H1 (cell line): ENCODE results near the gene NBEA. TPM values are rescaled to one million over a fixed set of nuclear protein-coding genes. Genes with fewer than 3 reads are reported as not detected.

Experiments used
- CTCF ChIA-PET: fragments of 300-600 bp; sonication (Branson Sonifier 250); formaldehyde crosslinking; loops from one replicate; lab custom pipeline; 2021; ENCODE audit not compliant: partially characterized antibody; lab: Charles Lee
- POLR2A ChIA-PET: fragments of 300-600 bp; sonication (Branson Sonifier 250); formaldehyde crosslinking; loops from one replicate; lab custom pipeline; 2021; ENCODE audit warnings: inconsistent platforms; ENCODE audit not compliant: partially characterized antibody; lab: Charles Lee
- DNase-seq, 2 experiments: peaks; one replicate each; pipeline versions ENCODE4 v3.0.0 to v3.0.0-alpha.2; 2010 to 2022; ENCODE audit warnings: low spot score in 2 of 2, low read depth in 1 of 2, mixed read lengths in 1 of 2
- FAIRE-seq: peaks from 2 replicates; lab custom pipeline; 2011; peaks lifted over from hg19 to GRCh38; lab: Jason Lieb, UNC
- H2AFZ ChIP-seq: 2 replicates; pipeline ENCODE4 v1.8.1; 2012; ENCODE audit warnings: low read length, inconsistent platforms
- H2AK5ac ChIP-seq: 2 replicates; pipeline ENCODE4 v1.6.1; 2013; ENCODE audit warnings: low read depth, low read length
- H2BK120ac ChIP-seq: replicated peaks from 2 replicates; pipeline ENCODE3; 2013; ENCODE audit warnings: low read depth, low read length, inconsistent platforms
- H2BK12ac ChIP-seq: 2 replicates; pipeline ENCODE4 v1.6.1; 2013; ENCODE audit warnings: low read depth, low read length
- H2BK15ac ChIP-seq: 2 replicates; pipeline ENCODE4 v1.6.1; 2013; ENCODE audit warnings: low read length
- H2BK20ac ChIP-seq: 2 replicates; pipeline ENCODE4 v1.6.1; 2013; ENCODE audit warnings: low read length
- H2BK5ac ChIP-seq: 2 replicates; pipeline ENCODE4 v1.6.1; 2013; ENCODE audit warnings: low read depth, low read length
- H3K14ac ChIP-seq: 2 replicates; pipeline ENCODE4 v1.6.1; 2013; ENCODE audit warnings: inconsistent platforms; ENCODE audit not compliant: insufficient read length
- H3K18ac ChIP-seq: 2 replicates; pipeline ENCODE4 v1.6.1; 2013; ENCODE audit warnings: low read length; ENCODE audit errors: extremely low read depth
- H3K23ac ChIP-seq: 2 replicates; pipeline ENCODE4 v1.6.1; 2013; ENCODE audit warnings: inconsistent platforms; ENCODE audit not compliant: insufficient read length
- H3K23me2 ChIP-seq: 2 replicates; pipeline ENCODE4 v1.6.1; 2013; ENCODE audit warnings: low read depth, low read length
- H3K27ac ChIP-seq: 2 replicates; pipeline ENCODE4 v1.6.1; 2011; ENCODE audit warnings: low read depth, low read length, inconsistent platforms
- H3K27me3 ChIP-seq, 4 experiments: replicated peaks in 1 of 4; 1 replicate in 1 of 4; 2 replicates in 3 of 4; pipeline versions ENCODE4 v1.6.1 to v1.8.1; 2011 to 2013; ENCODE audit warnings: low read length in 3 of 4, mild to moderate bottlenecking in 3 of 4, inconsistent platforms in 2 of 4, mixed read lengths in 2 of 4, moderate library complexity in 1 of 4; ENCODE audit not compliant: control insufficient read depth in 3 of 4, insufficient read depth in 3 of 4; ENCODE audit errors: extremely low read depth in 1 of 4
- H3K36me3 ChIP-seq, 4 experiments: 2 replicates each; pipeline versions ENCODE4 v1.6.1 to v1.8.1; 2011 to 2013; ENCODE audit warnings: mild to moderate bottlenecking in 4 of 4, low read length in 3 of 4, moderate library complexity in 2 of 4, control low read depth in 1 of 4, inconsistent platforms in 1 of 4; ENCODE audit not compliant: insufficient read depth in 4 of 4, control insufficient read depth in 2 of 4
- H3K4ac ChIP-seq: replicated peaks from 2 replicates; pipeline ENCODE3; 2013; ENCODE audit warnings: low read length, low read depth, mixed read lengths, inconsistent platforms; ENCODE audit not compliant: insufficient read length
- H3K4me1 ChIP-seq, 4 experiments: replicated peaks in 1 of 4; 1 replicate in 1 of 4; 2 replicates in 3 of 4; pipeline versions ENCODE4 v1.6.1 to v1.8.1; 2011 to 2013; ENCODE audit warnings: low read length in 3 of 4, inconsistent platforms in 2 of 4, mixed read lengths in 1 of 4; ENCODE audit not compliant: insufficient read depth in 4 of 4, control insufficient read depth in 3 of 4
- H3K4me2 ChIP-seq, 2 experiments: 2 replicates each; pipeline versions ENCODE4 v1.6.1 to v1.8.1; 2011 to 2013; ENCODE audit warnings: low read depth in 2 of 2, low read length in 2 of 2, control low read depth in 1 of 2, inconsistent platforms in 1 of 2, mild to moderate bottlenecking in 1 of 2; ENCODE audit not compliant: insufficient read depth in 1 of 2
- H3K4me3 ChIP-seq, 4 experiments: fragments of 200-600, 300-600 bp in 1 of 4; sonication (generic), shearing (Covaris generic), sonication (Bioruptor Twin) in 1 of 4; 2 replicates each; pipeline versions ENCODE4 v1.5.1 to v1.8.1; 2011 to 2016; ENCODE audit warnings: low read length in 4 of 4, low read depth in 3 of 4, control low read depth in 2 of 4, inconsistent platforms in 2 of 4, mild to moderate bottlenecking in 2 of 4, mixed read lengths in 1 of 4, moderate library complexity in 1 of 4; ENCODE audit not compliant: insufficient read depth in 2 of 4; ENCODE audit errors: extremely low read depth in 1 of 4
- H3K56ac ChIP-seq: replicated peaks from 2 replicates; pipeline ENCODE3; 2013; ENCODE audit warnings: low read depth, mild to moderate bottlenecking, mixed read lengths, low read length, inconsistent platforms; ENCODE audit not compliant: insufficient read length
- H3K79me1 ChIP-seq: 2 replicates; pipeline ENCODE4 v1.6.1; 2013; ENCODE audit warnings: low read depth, low read length, control low read depth
- H3K79me2 ChIP-seq, 2 experiments: 2 replicates each; pipeline versions ENCODE4 v1.6.1 to v1.8.1; 2012 to 2013; ENCODE audit warnings: low read length in 2 of 2, mild to moderate bottlenecking in 2 of 2, inconsistent platforms in 1 of 2; ENCODE audit not compliant: insufficient read depth in 2 of 2, control insufficient read depth in 1 of 2
- H3K9ac ChIP-seq, 4 experiments: replicated peaks in 1 of 4; 1 replicate in 1 of 4; 2 replicates in 3 of 4; pipeline versions ENCODE4 v1.6.1 to v1.8.1; 2011 to 2013; ENCODE audit warnings: low read depth in 3 of 4, low read length in 3 of 4, control low read depth in 2 of 4, mild to moderate bottlenecking in 2 of 4, moderate library complexity in 2 of 4, inconsistent platforms in 1 of 4; ENCODE audit errors: extremely low read depth in 1 of 4
- H3K9me3 ChIP-seq, 2 experiments: 2 replicates each; pipeline versions ENCODE4 v1.6.1 to v1.8.1; 2012 to 2013; ENCODE audit warnings: mild to moderate bottlenecking in 2 of 2, moderate library complexity in 2 of 2, control low read depth in 1 of 2, inconsistent platforms in 1 of 2, low read depth in 1 of 2, low read length in 1 of 2, mixed read lengths in 1 of 2; ENCODE audit not compliant: insufficient read depth in 2 of 2
- H4K20me1 ChIP-seq, 2 experiments: replicated peaks in 1 of 2; 2 replicates each; pipeline versions ENCODE3 to v1.8.1; 2011 to 2013; ENCODE audit warnings: inconsistent platforms in 2 of 2, low read length in 2 of 2, mild to moderate bottlenecking in 1 of 2; ENCODE audit not compliant: insufficient read depth in 2 of 2, control insufficient read depth in 1 of 2
- H4K5ac ChIP-seq: 2 replicates; pipeline ENCODE4 v1.6.1; 2013; ENCODE audit warnings: low read length, low read depth, mixed read lengths, inconsistent platforms; ENCODE audit not compliant: insufficient read length
- H4K8ac ChIP-seq: 2 replicates; pipeline ENCODE4 v1.8.0; 2013; ENCODE audit warnings: mild to moderate bottlenecking, moderate library complexity, low read length, inconsistent platforms; ENCODE audit not compliant: insufficient read depth; ENCODE audit errors: extremely low read depth
- H4K91ac ChIP-seq: replicated peaks from 2 replicates; pipeline ENCODE3; 2013; ENCODE audit warnings: low read length, mixed read lengths, inconsistent platforms; ENCODE audit not compliant: insufficient read length
- BRCA1 ChIP-seq: IDR thresholded peaks from 2 replicates; pipeline ENCODE4 v1.6.1; 2012; ENCODE audit warnings: low read depth, low read length, improper control_type of control experiment
- CREB1 ChIP-seq: IDR thresholded peaks from 2 replicates; pipeline ENCODE4 v1.6.1; 2012; ENCODE audit warnings: inconsistent platforms
- EZH2 ChIP-seq: fragments of 200-600 bp; sonication (generic); IDR thresholded peaks from 2 replicates; pipeline ENCODE4 v1.7.1; 2012; ENCODE audit warnings: low read depth, mild to moderate bottlenecking, moderate library complexity, low read length, inconsistent platforms; ENCODE audit not compliant: severe bottlenecking
- GABPA ChIP-seq: IDR thresholded peaks from 2 replicates; pipeline ENCODE4 v1.6.1; 2011; ENCODE audit warnings: mild to moderate bottlenecking, low read length, moderate library complexity, borderline replicate concordance; ENCODE audit not compliant: insufficient read depth
- GTF2F1 ChIP-seq: IDR thresholded peaks from 2 replicates; pipeline ENCODE4 v1.6.1; 2012; ENCODE audit warnings: low read depth, low read length, improper control_type of control experiment, borderline replicate concordance
- HDAC2 ChIP-seq, 2 experiments: fragments of 300-600 bp in 1 of 2; sonication (generic) in 1 of 2; IDR thresholded peaks; 2 replicates each; pipeline ENCODE4 v1.6.1; 2011 to 2012; ENCODE audit warnings: low read depth in 2 of 2, low read length in 2 of 2, mild to moderate bottlenecking in 2 of 2, moderate library complexity in 2 of 2, borderline replicate concordance in 1 of 2, inconsistent platforms in 1 of 2
- KDM5A ChIP-seq: fragments of 200-600 bp; IDR thresholded peaks from 2 replicates; pipeline ENCODE4 v1.7.1; 2012; ENCODE audit warnings: mild to moderate bottlenecking, low read length, inconsistent platforms, mixed read lengths
- MAFK ChIP-seq: IDR thresholded peaks from 2 replicates; pipeline ENCODE4 v1.6.1; 2012; ENCODE audit warnings: low read depth, mild to moderate bottlenecking, improper control_type of control experiment, low read length
- PHF8 ChIP-seq: fragments of 200-600 bp; sonication (generic); conservative IDR thresholded peaks from 2 replicates; pipeline ENCODE4 v1.7.1; 2012; ENCODE audit warnings: low read depth, mild to moderate bottlenecking, inconsistent platforms, low read length, moderate library complexity
- RFX5 ChIP-seq: IDR thresholded peaks from 2 replicates; pipeline ENCODE4 v1.6.1; 2011; ENCODE audit warnings: low read depth, low read length, improper control_type of control experiment, borderline replicate concordance
- RNF2 ChIP-seq: fragments of 200-900, 300-1000 bp; sonication (generic); IDR thresholded peaks from 2 replicates; pipeline ENCODE4 v1.7.1; 2016; ENCODE audit warnings: borderline replicate concordance, low read depth, mild to moderate bottlenecking, antibody characterized with exemption, low read length; ENCODE audit not compliant: poor library complexity, severe bottlenecking; ENCODE audit errors: missing control alignments
- TAF1 ChIP-seq: IDR thresholded peaks from 2 replicates; pipeline ENCODE4 v1.6.1; 2011; ENCODE audit warnings: mild to moderate bottlenecking, low read depth, low read length
- WGBS, 2 experiments: shearing (Covaris generic) in 1 of 2; methylation state at CpG; one replicate each; pipeline versions ENCODE4 v1.1.6 to v1.1.7; 2013 to 2015; ENCODE audit warnings: low lambda C conversion rate in 2 of 2, mixed read lengths in 2 of 2, inconsistent platforms in 1 of 2, low coverage in 1 of 2, missing lambda C conversion rate in 1 of 2; ENCODE audit not compliant: insufficient replicate concordance in 2 of 2, insufficient coverage in 1 of 2, insufficient read length in 1 of 2; ENCODE audit errors: extremely low coverage in 1 of 2, missing lambda C conversion rate in 1 of 2; 5-methylcytosine and 5-hydroxymethylcytosine counted together
- polyA plus RNA-seq, 7 experiments: library from polyadenylated mRNA; depleted of rRNA in 3 of 7; stranded (reverse) in 5 of 7; unstranded in 2 of 7; fragments of >200 nt in 5 of 7; fragments of 200-250 nt in 2 of 7; gene quantifications; 1 replicate in 5 of 7; 2 replicates in 1 of 7; 4 replicates in 1 of 7; pipeline versions ENCODE4 v1.2.1 to v1.2.3, GENCODE V29; 2011 to 2013; ENCODE audit warnings: missing spikeins in 2 of 7, mixed read lengths in 2 of 7
- total RNA-seq: library from RNA; stranded (reverse); fragmentation: NEBNext Ultra II Directional; extraction: Animal tissue kit (Norgen Biotek cat#: 25700); gene quantifications from 2 replicates; pipeline ENCODE4 v1.2.1, GENCODE V29; 2021

NBEA gene
- total and polyA plus RNA-seq, 2 of the 8 experiments (the other 6 are each of a cell fraction or from before 2014, with no cell fraction given): 14.2 to 21.5 TPM

GRCh38 chr13:34914416-34914815, 27.7 kb upstream of the NBEA start:
- Histone ChIP-seq H3K27me3 (no peaks in the 10 kb centered on the region), H4K5ac (no peak overlapping the region), H2AFZ (no peak overlapping the region), H3K14ac (no peak overlapping the region), H3K56ac (peak overlapping the region; percentile 47), H4K8ac (no peak overlapping the region), H2BK5ac (peak overlapping the region; percentile 94), H2BK12ac (no peak overlapping the region; the same call in 1 of the 2 replicates), H2BK15ac (no peak overlapping the region), H3K9ac (no peak overlapping the region), H3K4me2 (peak overlapping the region; percentile 54 to 77), H2BK120ac (peak overlapping the region; percentile 98), H3K4me3 (peak overlapping the region in 1 of 4 experiments; percentile 37; a peak in 1 of 8 replicates), H3K79me2 (no peaks in the 10 kb centered on the region), H3K18ac (peak overlapping the region; percentile 5; the same call in 1 of the 2 replicates), H2BK20ac (peak overlapping the region; percentile 98; the same call in 1 of the 2 replicates), H4K91ac (peak overlapping the region; percentile 84), H3K9me3 (no peaks in the 10 kb centered on the region), H2AK5ac (no peak overlapping the region), H3K79me1 (no peaks in the 10 kb centered on the region), H4K20me1 (no peaks in the 10 kb centered on the region), H3K4ac (peak overlapping the region; percentile 79), H3K36me3 (no peaks in the 10 kb centered on the region), H3K23me2 (no peaks in the 10 kb centered on the region), H3K23ac (no peak overlapping the region), H3K27ac (0 out of 2 replicates have a peak overlapping the region, but pooled peaks have one; percentile 2), H3K4me1 (peaks cover 4 to 37% (median 19%) of the 10 kb centered on the region in 4 experiments; a peak in 6 of 7 replicates)
- DNase-seq: peak in 1 of 2 experiments; percentile 65
- ChIA-PET CTCF (interaction anchor here (0.6 kb wide), 1 partner anchor 669 kb away, joined by 3 read pairs; no protein-coding TSS in a partner anchor), POLR2A (interaction anchor here (0.7 to 4.1 kb wide), 5 partner anchors 8 to 27 kb away, joined by 3 to 34 read pairs (median 3); partner anchors contain the start of gene NBEA)
- WGBS, 2 experiments: 0% methylated on average over 2 of the region's 2 CpGs; no CpG with 5 or more reads in 1 of the 2 experiments
- FAIRE-seq: peak; percentile 98
- TF ChIP-seq GTF2F1 (no peak), MAFK (no peak), HDAC2 (IDR thresholded peaks at IDR 0.05; ENCODE audit: borderline replicate concordance in 1 of 2, low read depth in 2 of 2, low read length in 2 of 2) (peak in 1 of 2 experiments; percentile 31; a peak in 1 of 4 replicates), TAF1 (no peak), GABPA (no peak), EZH2 (no peak), BRCA1 (no peak), CREB1 (no peak), RFX5 (no peak), RNF2 (no peak), PHF8 (no peak), KDM5A (no peak)
